Chondrocyte (in vitro differentiated cells): ENCODE data around the gene C1orf74. TPM values are rescaled to one million over a fixed set of nuclear protein-coding genes. Genes with fewer than 3 reads are reported as not detected.

Experiments
- DNase-seq: peaks from one replicate; pipeline ENCODE4 v3.0.0; 2021; ENCODE audit warnings: mixed read lengths, low spot score
- H3K27ac Mint-ChIP-seq: one replicate; pipeline ENCODE4 v1.8.0; 2021; ENCODE audit warnings: mild to moderate bottlenecking, moderate library complexity, mixed read lengths; ENCODE audit not compliant: unreplicated experiment
- H3K27me3 Mint-ChIP-seq: 2 replicates; pipeline ENCODE4 v1.8.0; 2021; ENCODE audit warnings: low read depth, mixed read lengths
- H3K36me3 Mint-ChIP-seq: 2 replicates; pipeline ENCODE4 v1.8.0; 2021; ENCODE audit warnings: low read depth, mixed read lengths
- H3K4me1 Mint-ChIP-seq: 2 replicates; pipeline ENCODE4 v1.8.0; 2021; ENCODE audit warnings: low read depth, mild to moderate bottlenecking, mixed read lengths
- H3K4me3 Mint-ChIP-seq: one replicate; pipeline ENCODE4 v1.8.0; 2021; ENCODE audit warnings: mild to moderate bottlenecking, moderate library complexity, mixed read lengths; ENCODE audit not compliant: unreplicated experiment
- H3K9me3 Mint-ChIP-seq: 2 replicates; pipeline ENCODE4 v1.8.0; 2021; ENCODE audit warnings: low read depth, mixed read lengths
- CTCF ChIP-seq: fragments of 200-600 bp; sonication (generic); IDR thresholded peaks from 2 replicates; pipeline ENCODE4 v1.5.0; 2021; ENCODE audit warnings: antibody characterized with exemption, mild to moderate bottlenecking, moderate library complexity
- total RNA-seq: library from RNA; stranded (reverse); gene quantifications from 3 replicates; pipeline ENCODE4 v1.2.1, GENCODE V29; 2021

Gene C1orf74
- total RNA-seq, 1 donor from 2014 or later: 1.6 TPM

- no peak for DNase-seq
- peaks cover 54% of the 10 kb centered on the region for H3K27me3 Mint-ChIP-seq
- no peaks in the 10 kb centered on the region for H3K36me3 Mint-ChIP-seq
- H3K9me3 Mint-ChIP-seq: no peaks in the 10 kb centered on the region
- H3K4me1 Mint-ChIP-seq: peaks cover 14% of the 10 kb centered on the region
- H3K4me3 Mint-ChIP-seq: no peak overlapping the region
- TF ChIP-seq CTCF: no peak
- H3K27ac Mint-ChIP-seq: no peak overlapping the region
Measured at GRCh38 chr1:209787551-209787950, 3.2 kb upstream of the C1orf74 start.

- peaks cover 41% of the 10 kb centered on the region for H3K27me3 Mint-ChIP-seq
- no peak overlapping the region for H3K4me3 Mint-ChIP-seq
- TF ChIP-seq CTCF: no peak
- peaks cover 14% of the 10 kb centered on the region for H3K4me1 Mint-ChIP-seq
- no peak for DNase-seq
- peaks cover 2% of the 10 kb centered on the region for H3K36me3 Mint-ChIP-seq
- no peak overlapping the region for H3K27ac Mint-ChIP-seq
- H3K9me3 Mint-ChIP-seq: peaks cover 2% of the 10 kb centered on the region
Measured at GRCh38 chr1:209786146-209786545, 1.8 kb upstream of the C1orf74 start.

- DNase-seq: no peak
- H3K9me3 Mint-ChIP-seq: peaks cover 2% of the 10 kb centered on the region
- H3K4me1 Mint-ChIP-seq: peaks cover 14% of the 10 kb centered on the region
- TF ChIP-seq CTCF: no peak
- H3K4me3 Mint-ChIP-seq: no peak overlapping the region
- H3K27me3 Mint-ChIP-seq: peaks cover 36% of the 10 kb centered on the region
- H3K27ac Mint-ChIP-seq: no peak overlapping the region
- H3K36me3 Mint-ChIP-seq: peaks cover 2% of the 10 kb centered on the region
Measured at GRCh38 chr1:209785592-209785991, 1.2 kb upstream of the C1orf74 start.

- Mint-ChIP-seq H3K36me3 (peaks cover 2% of the 10 kb centered on the region), H3K27ac (no peak overlapping the region), H3K27me3 (peaks cover 24% of the 10 kb centered on the region), H3K4me1 (peaks cover 14% of the 10 kb centered on the region), H3K4me3 (peak overlapping the region; percentile 95), H3K9me3 (peaks cover 2% of the 10 kb centered on the region)
- no peak for TF ChIP-seq CTCF
- DNase-seq: no peak
Measured at GRCh38 chr1:209783386-209783785, 973 bp downstream of the C1orf74 start.

- no peak for DNase-seq
Measured at GRCh38 chr1:209780268-209780667, 4.1 kb downstream of the C1orf74 start.

More at GRCh38 chr1:209780268-209780667, 4.1 kb downstream of the C1orf74 start:
- Mint-ChIP-seq H3K27ac (no peak overlapping the region), H3K4me3 (no peak overlapping the region), H3K4me1 (peaks cover 14% of the 10 kb centered on the region), H3K27me3 (peaks cover under 1% of the 10 kb centered on the region), H3K9me3 (peaks cover 2% of the 10 kb centered on the region), H3K36me3 (peaks cover 2% of the 10 kb centered on the region)
- TF ChIP-seq CTCF: no peak
